H1 (cell line): ENCODE data around the gene YAF2. TPM values are rescaled to one million over a fixed set of nuclear protein-coding genes. Genes with fewer than 3 reads are reported as not detected.

Source experiments
- BACH1 ChIP-seq: IDR thresholded peaks from 2 replicates; pipeline ENCODE4 v1.6.1; 2012; ENCODE audit warnings: low read length, improper control_type of control experiment
- CEBPB ChIP-seq: IDR thresholded peaks from 2 replicates; pipeline ENCODE4 v1.6.1; 2012; ENCODE audit warnings: low read depth, low read length
- CHD7 ChIP-seq: fragments of 300-600 bp; sonication (generic); IDR thresholded peaks from 2 replicates; pipeline ENCODE4 v1.7.1; 2012; ENCODE audit warnings: low read length, moderate library complexity, mild to moderate bottlenecking, inconsistent platforms; ENCODE audit not compliant: insufficient replicate concordance
- KDM1A ChIP-seq: fragments of 200-600, 300-600 bp; sonication (generic); IDR thresholded peaks from 2 replicates; pipeline ENCODE4 v1.7.1; 2016; ENCODE audit warnings: mild to moderate bottlenecking, low read length, borderline replicate concordance
- POLR2AphosphoS5 ChIP-seq: IDR thresholded peaks from 2 replicates; pipeline ENCODE4 v1.6.1; 2011; ENCODE audit warnings: low read depth, low read length
- SAP30 ChIP-seq: fragments of 300-600 bp; sonication (generic); IDR thresholded peaks from 2 replicates; pipeline ENCODE4 v1.7.1; 2012; ENCODE audit warnings: low read length, moderate library complexity, mild to moderate bottlenecking, inconsistent platforms; ENCODE audit not compliant: insufficient read depth, insufficient replicate concordance
- SIX5 ChIP-seq: IDR thresholded peaks from 2 replicates; pipeline ENCODE4 v1.6.1; 2011; ENCODE audit warnings: mild to moderate bottlenecking, low read depth, low read length
- SP1 ChIP-seq: IDR thresholded peaks from 2 replicates; pipeline ENCODE4 v1.6.1; 2011; ENCODE audit warnings: low read depth, low read length
- TCF12 ChIP-seq: IDR thresholded peaks from 2 replicates; pipeline ENCODE4 v1.6.1; 2011; ENCODE audit warnings: low read depth, mild to moderate bottlenecking, low read length
- polyA plus RNA-seq, 7 experiments: library from polyadenylated mRNA; depleted of rRNA in 3 of 7; stranded (reverse) in 5 of 7; unstranded in 2 of 7; fragments of >200 nt in 5 of 7; fragments of 200-250 nt in 2 of 7; gene quantifications; 1 replicate in 5 of 7; 2 replicates in 1 of 7; 4 replicates in 1 of 7; pipeline versions ENCODE4 v1.2.1 to v1.2.3, GENCODE V29; 2011 to 2013; ENCODE audit warnings: missing spikeins in 2 of 7, mixed read lengths in 2 of 7
- total RNA-seq: library from RNA; stranded (reverse); fragmentation: NEBNext Ultra II Directional; extraction: Animal tissue kit (Norgen Biotek cat#: 25700); gene quantifications from 2 replicates; pipeline ENCODE4 v1.2.1, GENCODE V29; 2021

Gene YAF2
- total and polyA plus RNA-seq, 2 of the 8 experiments (the other 6 are each of a cell fraction or from before 2014, with no cell fraction given), result 0.50 to 2.2 TPM

- no peak for TF ChIP-seq CHD7
- TF ChIP-seq KDM1A, result no peak
- no peak for TF ChIP-seq POLR2AphosphoS5
- no peak for TF ChIP-seq SAP30
- TF ChIP-seq SP1, result no peak
- TF ChIP-seq CEBPB, result no peak
- no peak for TF ChIP-seq SIX5
- TF ChIP-seq TCF12, result no peak
- no peak for TF ChIP-seq BACH1
- TF ChIP-seq, all 59 proteins: peak for 0
Measured at GRCh38 chr12:42273706-42274105, 35.7 kb upstream of the YAF2 start (continued).
